Activated T-cell treated with anti-CD3 and anti-CD28 coated beads, Interleukin-2, amount 50 U/mL, for 4 hours (primary cell): ENCODE measurements around the gene OR14K1. TPM values are rescaled to one million over a fixed set of nuclear protein-coding genes. Genes with fewer than 3 reads are reported as not detected.
"Not testable (repeated sequence)": the region's sequence is repeated elsewhere in the genome, so short reads cannot be mapped to it uniquely, and the experiment has no call there.

Source experiments
- ATAC-seq, 2 donors: fragments of 200-7000 bp; cut with Tn5 transposase; one replicate each; pipeline ENCODE4 v1.10.0; 2021
- DNase-seq: peaks from one replicate; pipeline ENCODE4 v3.0.0-alpha.2; 2020
- H3K27me3 Mint-ChIP-seq: one replicate; pipeline ENCODE4 v1.8.0; 2021; ENCODE audit warnings: low read depth, mixed read lengths
- H3K36me3 Mint-ChIP-seq: one replicate; pipeline ENCODE4 v1.8.0; 2022; ENCODE audit warnings: mixed read lengths; ENCODE audit not compliant: insufficient read depth
- H3K4me1 Mint-ChIP-seq: one replicate; pipeline ENCODE4 v1.8.0; 2021; ENCODE audit warnings: low read depth, mixed read lengths
- H3K4me3 Mint-ChIP-seq: one replicate; pipeline ENCODE4 v1.8.0; 2021; ENCODE audit warnings: mild to moderate bottlenecking, moderate library complexity, mixed read lengths
- H3K9me3 Mint-ChIP-seq: one replicate; pipeline ENCODE4 v1.8.0; 2021; ENCODE audit warnings: mixed read lengths
- total RNA-seq, 3 donors: library from RNA; stranded (reverse); gene quantifications; one replicate each; pipeline ENCODE4 v1.2.1, GENCODE V29; 2021

OR14K1 gene
- total RNA-seq: not detected

GRCh38 chr1:247738315-247738714 is at the start of gene OR14K1:
TSS of gene OR14K1 (plus strand) at chr1:247738615. CDS start at chr1:247738615, 0 bp downstream.
- ATAC-seq: no peak
- H3K27me3 Mint-ChIP-seq: no peaks in the 10 kb centered on the region

GRCh38 chr1:247701338-247701737 is 37.1 kb upstream of the OR14K1 start:
- no peak for DNase-seq
- no peaks in the 10 kb centered on the region for H3K27me3 Mint-ChIP-seq
- no peaks in the 10 kb centered on the region for H3K36me3 Mint-ChIP-seq
- H3K4me1 Mint-ChIP-seq: no peaks in the 10 kb centered on the region
- H3K9me3 Mint-ChIP-seq: peaks cover 7% of the 10 kb centered on the region
- no peak overlapping the region for H3K4me3 Mint-ChIP-seq
- ATAC-seq: no peak

More at GRCh38 chr1:247738315-247738714, at the start of gene OR14K1:
- no peaks in the 10 kb centered on the region for H3K4me1 Mint-ChIP-seq
- no peaks in the 10 kb centered on the region for H3K36me3 Mint-ChIP-seq
- H3K4me3 Mint-ChIP-seq: no peak within 1 kb of the TSS
- H3K9me3 Mint-ChIP-seq: no peaks in the 10 kb centered on the region
- DNase-seq: no peak

GRCh38 chr1:247710681-247711080 is 27.7 kb upstream of the OR14K1 start:
- not testable (repeated sequence) for H3K4me3 Mint-ChIP-seq, H3K36me3 Mint-ChIP-seq, DNase-seq, H3K9me3 Mint-ChIP-seq, H3K4me1 Mint-ChIP-seq, ATAC-seq, H3K27me3 Mint-ChIP-seq

GRCh38 chr1:247713753-247714152 is 24.7 kb upstream of the OR14K1 start:
- no peaks in the 10 kb centered on the region for H3K27me3 Mint-ChIP-seq
- H3K4me1 Mint-ChIP-seq: no peaks in the 10 kb centered on the region
- no peak for ATAC-seq

GRCh38 chr1:247716546-247716945 is 21.9 kb upstream of the OR14K1 start, which contains the start of gene OR6F1:
TSS of gene OR6F1 (minus strand) at chr1:247716646. CDS start at chr1:247712755, 3,891 bp downstream.
- DNase-seq: no peak
- ATAC-seq: no peak
- H3K9me3 Mint-ChIP-seq: peaks cover 5% of the 10 kb centered on the region

More at GRCh38 chr1:247713753-247714152, 24.7 kb upstream of the OR14K1 start:
- Mint-ChIP-seq H3K36me3 (no peaks in the 10 kb centered on the region), H3K9me3 (no peaks in the 10 kb centered on the region), H3K4me3 (no peak overlapping the region)
- no peak for DNase-seq

GRCh38 chr1:247721222-247721621 is 17.2 kb upstream of the OR14K1 start:
- Mint-ChIP-seq H3K27me3 (no peaks in the 10 kb centered on the region), H3K4me3 (no peak overlapping the region), H3K9me3 (peaks cover 17% of the 10 kb centered on the region), H3K4me1 (no peaks in the 10 kb centered on the region), H3K36me3 (no peaks in the 10 kb centered on the region)
- ATAC-seq (no peak), DNase-seq (no peak)

More at GRCh38 chr1:247716546-247716945, 21.9 kb upstream of the OR14K1 start, which contains the start of gene OR6F1:
- H3K4me1 Mint-ChIP-seq: no peaks in the 10 kb centered on the region
- H3K36me3 Mint-ChIP-seq: no peaks in the 10 kb centered on the region
- no peaks in the 10 kb centered on the region for H3K27me3 Mint-ChIP-seq
- no peak within 1 kb of the TSS for H3K4me3 Mint-ChIP-seq

- H3K4me3 Mint-ChIP-seq: no peak overlapping the region
- DNase-seq (no peak), ATAC-seq (no peak)
- H3K36me3 Mint-ChIP-seq: no peaks in the 10 kb centered on the region
- H3K4me1 Mint-ChIP-seq: no peaks in the 10 kb centered on the region
- no peaks in the 10 kb centered on the region for H3K27me3 Mint-ChIP-seq
- H3K9me3 Mint-ChIP-seq: no peaks in the 10 kb centered on the region
Measured at GRCh38 chr1:247740721-247741120, 2.3 kb downstream of the OR14K1 start.

GRCh38 chr1:247741756-247742155 is 3.3 kb downstream of the OR14K1 start:
- Mint-ChIP-seq H3K27me3 (no peaks in the 10 kb centered on the region), H3K36me3 (no peaks in the 10 kb centered on the region), H3K9me3 (no peaks in the 10 kb centered on the region), H3K4me1 (no peaks in the 10 kb centered on the region), H3K4me3 (no peak overlapping the region)
- ATAC-seq (no peak), DNase-seq (no peak)

- not testable (repeated sequence) for H3K9me3 Mint-ChIP-seq, H3K36me3 Mint-ChIP-seq, ATAC-seq, H3K4me1 Mint-ChIP-seq, H3K4me3 Mint-ChIP-seq, H3K27me3 Mint-ChIP-seq, DNase-seq
Measured at GRCh38 chr1:247742215-247742760, 3.9 kb downstream of the OR14K1 start.

GRCh38 chr1:247746391-247746935 is 8.0 kb downstream of the OR14K1 start:
- no peaks in the 10 kb centered on the region for H3K27me3 Mint-ChIP-seq
- no peaks in the 10 kb centered on the region for H3K4me1 Mint-ChIP-seq
- no peak overlapping the region for H3K4me3 Mint-ChIP-seq
- DNase-seq (no peak), ATAC-seq (no peak)
- H3K9me3 Mint-ChIP-seq: peaks cover 10% of the 10 kb centered on the region
- H3K36me3 Mint-ChIP-seq: no peaks in the 10 kb centered on the region

- Mint-ChIP-seq H3K4me3 (no peak overlapping the region), H3K9me3 (peaks cover 21% of the 10 kb centered on the region), H3K36me3 (no peaks in the 10 kb centered on the region), H3K27me3 (no peaks in the 10 kb centered on the region), H3K4me1 (no peaks in the 10 kb centered on the region)
- ATAC-seq (no peak), DNase-seq (no peak)
Measured at GRCh38 chr1:247747616-247748015, 9.2 kb downstream of the OR14K1 start.

GRCh38 chr1:247748041-247748440 is 9.6 kb downstream of the OR14K1 start, which contains the start of gene OR14A2:
TSS of gene OR14A2 (minus strand) at chr1:247748141.
- Mint-ChIP-seq H3K9me3 (peaks cover 21% of the 10 kb centered on the region), H3K4me1 (no peaks in the 10 kb centered on the region), H3K36me3 (no peaks in the 10 kb centered on the region), H3K4me3 (no peak within 1 kb of the TSS), H3K27me3 (no peaks in the 10 kb centered on the region)
- DNase-seq: no peak
- no peak for ATAC-seq

GRCh38 chr1:247749870-247750269 is 11.5 kb downstream of the OR14K1 start:
- no peaks in the 10 kb centered on the region for H3K36me3 Mint-ChIP-seq
- no peaks in the 10 kb centered on the region for H3K4me1 Mint-ChIP-seq
- no peaks in the 10 kb centered on the region for H3K27me3 Mint-ChIP-seq
- ATAC-seq (no peak), DNase-seq (no peak)
- no peak overlapping the region for H3K4me3 Mint-ChIP-seq
- peaks cover 21% of the 10 kb centered on the region for H3K9me3 Mint-ChIP-seq

GRCh38 chr1:247754311-247754710 is 15.9 kb downstream of the OR14K1 start:
- not testable (repeated sequence) for ATAC-seq, DNase-seq, H3K4me1 Mint-ChIP-seq, H3K27me3 Mint-ChIP-seq, H3K36me3 Mint-ChIP-seq, H3K4me3 Mint-ChIP-seq
- peaks cover 24% of the 10 kb centered on the region for H3K9me3 Mint-ChIP-seq

- Mint-ChIP-seq H3K36me3 (no peaks in the 10 kb centered on the region), H3K9me3 (peaks cover 7% of the 10 kb centered on the region), H3K27me3 (no peaks in the 10 kb centered on the region), H3K4me1 (no peaks in the 10 kb centered on the region), H3K4me3 (no peak within 1 kb of the TSS)
- ATAC-seq (no peak), DNase-seq (no peak)
Measured at GRCh38 chr1:247760456-247760855, 22.0 kb downstream of the OR14K1 start, which contains the start of gene OR1C1. TSS of gene OR1C1 (minus strand) at chr1:247760556. CDS start at chr1:247758406, 2,150 bp downstream.
